ENCODE measurements around the gene BHLHE23.
"Not testable (repeated sequence)": the region's sequence is repeated elsewhere in the genome, so short reads cannot be mapped to it uniquely, and the experiment has no call there.

The BHLHE23 gene

GRCh38 chr20:62970307-62971210 lies 36.2 kb downstream of the BHLHE23 start:
- DNase-seq, result no peak

- no peak for DNase-seq
These were observed 36.8 kb downstream of the BHLHE23 start for GRCh38 chr20:62969939-62970306.

- no peak for DNase-seq
These were observed 37.5 kb downstream of the BHLHE23 start for GRCh38 chr20:62969179-62969760.

GRCh38 chr20:62968378-62969178 lies 38.2 kb downstream of the BHLHE23 start:
- no peak for DNase-seq

GRCh38 chr20:62967628-62968351 lies 39.0 kb downstream of the BHLHE23 start:
- DNase-seq, result no peak

- DNase-seq, result no peak
These were observed 39.6 kb downstream of the BHLHE23 start for GRCh38 chr20:62967149-62967501.

GRCh38 chr20:62966212-62967148 lies 40.3 kb downstream of the BHLHE23 start:
- DNase-seq, result no peak

- no peak for DNase-seq
These were observed 41.4 kb downstream of the BHLHE23 start for GRCh38 chr20:62965363-62965771.

- no peak for DNase-seq
These were observed 42.1 kb downstream of the BHLHE23 start for GRCh38 chr20:62964700-62965099.

GRCh38 chr20:62963614-62964397 lies 43.0 kb downstream of the BHLHE23 start:
- DNase-seq, result no peak

GRCh38 chr20:62962891-62963613 lies 43.7 kb downstream of the BHLHE23 start:
- DNase-seq, result no peak

- DNase-seq, result no peak
These were observed 44.4 kb downstream of the BHLHE23 start for GRCh38 chr20:62962221-62962879.

GRCh38 chr20:62961799-62962198 lies 45.0 kb downstream of the BHLHE23 start:
- DNase-seq, result no peak

GRCh38 chr20:62961310-62961783 lies 45.4 kb downstream of the BHLHE23 start:
- DNase-seq, result no peak

- DNase-seq, result not testable (repeated sequence)
These were observed 46.1 kb downstream of the BHLHE23 start for GRCh38 chr20:62960446-62961309.

GRCh38 chr20:62959998-62960436 lies 46.7 kb downstream of the BHLHE23 start:
- no peak for DNase-seq

GRCh38 chr20:62959101-62959971 lies 47.4 kb downstream of the BHLHE23 start:
- DNase-seq, result no peak
